Mesodermal cell (in vitro differentiated cells): Measurements from ENCODE around the gene MED13L.

Experiments
- H3K27ac ChIP-seq: 2 replicates; pipeline ENCODE4 v1.7.0; 2013; ENCODE audit warnings: mild to moderate bottlenecking, low read depth, low read length, moderate library complexity; ENCODE audit not compliant: severe bottlenecking
- H3K36me3 ChIP-seq: 2 replicates; pipeline ENCODE4 v1.7.1; 2013; ENCODE audit warnings: mild to moderate bottlenecking, low read length, moderate library complexity; ENCODE audit not compliant: control insufficient read depth, insufficient read depth
- H3K4me1 ChIP-seq: one replicate; pipeline ENCODE4 v1.7.1; 2013; ENCODE audit warnings: mild to moderate bottlenecking, low read length; ENCODE audit not compliant: insufficient read depth, control insufficient read depth, poor library complexity, severe bottlenecking
- H3K4me3 ChIP-seq: 2 replicates; pipeline ENCODE4 v1.7.0; 2013; ENCODE audit warnings: low read length, control low read depth, mild to moderate bottlenecking; ENCODE audit not compliant: insufficient read depth, poor library complexity, severe bottlenecking; ENCODE audit errors: extremely low read depth
- H3K9me3 ChIP-seq: 2 replicates; pipeline ENCODE4 v1.7.1; 2013; ENCODE audit warnings: mild to moderate bottlenecking, low read length, moderate library complexity; ENCODE audit not compliant: control insufficient read depth
- WGBS, 2 experiments: methylation state at CpG; one replicate each; pipeline ENCODE4 v1.1.5; 2013; ENCODE audit warnings: missing lambda C conversion rate in 2 of 2; ENCODE audit not compliant: insufficient coverage in 2 of 2; 5-methylcytosine and 5-hydroxymethylcytosine counted together

MED13L gene

DNA sequence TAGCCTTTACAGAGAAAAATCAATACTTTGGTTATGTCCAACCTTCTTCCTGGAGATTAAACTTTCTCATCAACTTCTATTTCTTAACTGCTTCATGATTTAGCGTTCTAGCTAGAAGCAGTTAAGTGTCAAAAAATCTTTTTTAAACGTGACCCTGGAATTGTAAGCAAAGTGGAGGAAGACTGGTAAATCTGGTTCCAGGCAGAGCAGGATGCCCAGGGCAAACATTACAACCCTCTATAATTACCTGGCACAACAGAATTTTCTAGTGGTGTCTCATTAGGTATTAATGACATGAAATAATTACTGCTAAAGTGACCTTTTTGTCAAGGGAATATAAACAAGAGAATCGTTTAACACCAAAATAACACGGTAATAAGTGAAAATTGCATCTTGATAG is 320.8 kb downstream of the MED13L start:
- Histone ChIP-seq H3K4me3 (no peak overlapping the region), H3K4me1 (no peaks in the 10 kb centered on the region), H3K9me3 (no peaks in the 10 kb centered on the region), H3K36me3 (peaks cover 29% of the 10 kb centered on the region), H3K27ac (no peak overlapping the region)
- 93 to 95% methylated on average over 2 of the region's 4 CpGs for WGBS, 2 experiments

DNA sequence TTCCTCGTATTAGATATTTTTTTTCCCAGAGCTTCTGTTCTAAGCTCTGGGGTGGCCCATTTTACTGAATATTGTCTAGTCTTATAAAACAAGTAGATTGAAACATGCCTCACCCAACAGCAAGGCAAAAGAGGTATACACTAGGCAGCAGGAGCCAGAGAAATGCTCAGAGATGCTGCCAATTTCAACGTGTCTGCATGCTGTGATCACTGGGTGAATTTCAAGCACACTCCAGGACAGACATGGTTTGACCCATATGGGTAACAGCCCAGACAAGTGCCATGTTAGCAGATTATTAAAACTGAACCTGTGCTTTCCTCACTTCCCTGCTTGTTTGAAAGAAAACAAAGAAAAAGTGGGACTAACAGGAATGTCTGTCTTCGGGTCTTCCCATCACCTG is 321.3 kb downstream of the MED13L start:
- no peaks in the 10 kb centered on the region for H3K4me1 ChIP-seq
- H3K27ac ChIP-seq, result no peak overlapping the region
- H3K4me3 ChIP-seq, result no peak overlapping the region
- peaks cover 25% of the 10 kb centered on the region for H3K36me3 ChIP-seq
- WGBS, 2 experiments, result 67 to 92% methylated on average over 1 to 2 of the region's 3 CpGs
- H3K9me3 ChIP-seq, result no peaks in the 10 kb centered on the region

DNA sequence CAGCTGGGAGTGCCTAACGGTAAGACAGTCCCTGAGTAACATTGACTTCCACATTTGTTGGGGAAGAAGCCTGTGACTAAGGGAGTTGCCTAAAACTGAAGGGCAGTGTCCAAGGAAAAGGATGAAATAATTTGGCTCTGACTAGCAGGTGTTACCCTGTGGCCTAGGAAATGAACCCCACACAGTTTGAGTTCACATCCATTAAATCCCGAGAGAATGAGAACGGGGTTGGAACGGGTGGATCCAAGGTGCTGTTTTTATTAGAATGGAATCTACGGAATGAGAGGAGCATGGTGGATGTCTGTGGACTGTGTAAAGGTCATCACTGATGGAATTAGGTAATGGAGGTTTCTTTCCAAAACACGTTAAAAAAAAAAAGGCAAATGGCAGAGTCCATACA is 324.0 kb downstream of the MED13L start:
- no peaks in the 10 kb centered on the region for H3K9me3 ChIP-seq
- no peak overlapping the region for H3K4me3 ChIP-seq
- H3K4me1 ChIP-seq, result no peaks in the 10 kb centered on the region
- peaks cover 9% of the 10 kb centered on the region for H3K36me3 ChIP-seq
- WGBS, 2 experiments, result 90 to 91% methylated on average over 2 to 5 of the region's 6 CpGs
- no peak overlapping the region for H3K27ac ChIP-seq

DNA sequence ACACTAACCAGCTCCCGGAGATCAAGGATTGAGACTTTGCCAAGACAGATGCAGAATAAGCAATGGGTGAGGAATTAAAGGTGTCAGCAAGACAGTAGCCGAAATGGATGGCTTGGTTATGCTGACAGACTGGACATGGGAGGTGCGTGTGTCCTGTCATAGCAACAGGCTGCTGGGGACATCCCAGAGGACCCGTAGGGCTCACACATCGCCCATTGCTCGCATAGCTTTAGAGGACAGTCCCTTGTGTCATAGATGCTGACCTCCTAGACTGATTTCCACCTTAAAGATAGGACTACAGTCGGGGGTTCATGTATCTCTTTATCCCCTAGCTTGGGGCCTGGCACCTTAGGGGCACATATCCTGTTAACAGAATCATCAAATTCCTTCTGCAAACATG is 324.5 kb downstream of the MED13L start:
- Histone ChIP-seq H3K27ac (no peak overlapping the region), H3K4me1 (no peaks in the 10 kb centered on the region), H3K36me3 (peaks cover 6% of the 10 kb centered on the region), H3K9me3 (no peaks in the 10 kb centered on the region), H3K4me3 (no peak overlapping the region)
- WGBS, 2 experiments, result 94 to 98% methylated on average over 7 of the region's 7 CpGs

DNA sequence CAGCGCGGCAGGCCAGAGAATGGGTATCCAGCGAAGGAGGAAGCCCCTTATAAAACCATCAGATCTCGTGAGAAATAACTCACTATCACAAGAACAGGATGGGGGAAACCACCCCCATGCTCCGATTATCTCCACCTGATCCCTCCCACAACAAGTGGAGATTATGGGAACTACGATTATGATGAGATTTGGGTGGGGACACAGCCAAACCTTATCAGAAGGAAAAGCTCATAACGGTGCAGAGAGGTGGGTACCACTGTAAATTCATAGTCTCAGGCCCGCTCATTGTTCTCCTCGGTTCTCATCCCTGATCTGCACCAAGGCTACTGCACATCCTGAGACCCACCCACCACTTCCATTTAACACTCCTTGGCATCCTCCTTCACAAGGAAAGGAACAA is 326.5 kb downstream of the MED13L start:
- Histone ChIP-seq H3K4me1 (no peaks in the 10 kb centered on the region), H3K36me3 (no peaks in the 10 kb centered on the region), H3K27ac (no peak overlapping the region), H3K4me3 (no peak overlapping the region), H3K9me3 (no peaks in the 10 kb centered on the region)
- 91 to 94% methylated on average over 6 to 7 of the region's 9 CpGs for WGBS, 2 experiments

DNA sequence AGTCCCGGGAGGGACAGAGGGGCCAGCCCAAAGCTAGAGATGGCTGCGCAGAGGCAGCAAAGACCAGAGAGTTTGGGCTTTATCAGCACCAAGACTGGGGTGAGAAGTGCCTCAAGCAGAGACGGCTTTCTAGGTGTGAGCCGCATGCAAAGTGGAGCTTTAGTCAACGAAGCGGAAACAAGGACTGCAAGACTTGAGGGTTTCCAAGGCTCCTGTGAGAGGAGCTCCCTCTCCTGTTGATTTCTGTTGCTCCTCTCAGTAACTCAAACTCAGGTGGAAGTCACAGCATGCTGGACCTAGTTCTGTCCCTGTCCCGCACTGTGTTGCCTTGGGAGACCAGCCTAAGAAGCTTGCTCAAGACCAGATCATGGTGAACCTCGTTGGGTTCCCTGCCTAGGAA is 327.8 kb downstream of the MED13L start:
- Histone ChIP-seq H3K9me3 (no peaks in the 10 kb centered on the region), H3K4me1 (no peaks in the 10 kb centered on the region), H3K36me3 (no peaks in the 10 kb centered on the region), H3K4me3 (no peak overlapping the region), H3K27ac (no peak overlapping the region)
- WGBS, 2 experiments, result 91 to 94% methylated on average over 6 to 7 of the region's 8 CpGs

DNA sequence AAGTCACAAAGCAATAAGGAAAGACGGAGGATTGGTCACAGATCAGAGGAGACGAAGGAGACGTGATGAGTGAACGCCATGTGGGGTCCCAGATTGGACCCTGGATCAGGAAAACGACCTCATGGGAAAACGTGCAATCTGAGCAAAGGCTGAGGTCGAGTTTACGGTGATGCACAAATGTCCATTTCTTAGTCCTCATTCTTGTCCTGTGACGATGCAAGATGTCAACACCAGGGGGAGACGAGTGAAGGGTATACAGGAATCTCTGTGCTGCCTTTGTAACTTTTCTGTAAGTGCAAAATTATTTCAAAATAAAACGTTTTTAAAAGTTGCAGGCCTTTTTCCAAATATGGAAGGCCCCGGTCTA is 329.8 kb downstream of the MED13L start:
- no peaks in the 10 kb centered on the region for H3K4me1 ChIP-seq
- 72 to 81% methylated on average over 9 to 12 of the region's 12 CpGs for WGBS, 2 experiments

DNA sequence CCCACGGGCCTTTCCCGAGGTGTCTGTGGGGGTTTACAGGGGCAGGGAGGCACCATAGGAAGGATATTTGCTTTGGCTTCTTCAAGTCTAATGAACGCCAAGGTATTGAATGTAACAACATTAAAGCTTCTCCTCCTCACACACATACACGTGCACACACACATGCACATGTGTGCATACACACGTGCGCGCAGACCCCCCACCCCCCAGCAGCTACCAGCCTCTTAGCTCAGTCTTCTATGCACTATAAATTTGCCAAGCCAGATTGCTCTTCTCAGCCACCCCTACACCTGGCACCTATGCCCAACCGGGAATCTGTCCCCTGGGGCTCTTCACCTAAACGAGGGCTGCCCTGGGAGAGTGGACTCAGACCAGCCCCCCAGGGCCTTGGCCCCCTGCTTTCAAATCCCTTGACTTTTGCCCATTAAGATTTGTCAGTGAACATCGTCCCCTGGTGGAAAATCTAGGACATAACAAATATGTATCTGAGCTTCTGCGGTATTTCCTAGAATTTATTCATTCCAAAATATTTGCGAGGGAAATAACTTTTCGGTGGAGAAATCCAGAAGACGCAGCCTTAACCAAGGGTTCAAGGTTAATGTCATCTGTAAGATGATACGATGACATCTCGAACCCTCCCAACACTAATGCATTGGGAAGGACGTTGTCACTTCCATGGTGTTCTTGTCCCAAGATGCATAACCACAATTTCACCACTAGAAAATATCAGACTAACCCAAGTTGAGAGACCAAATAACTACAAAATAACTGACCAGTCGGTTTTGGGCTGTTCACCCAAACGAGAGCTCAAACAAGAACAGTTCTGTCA is 330.4 kb downstream of the MED13L start:
- 80 to 83% methylated on average over 11 to 13 of the region's 19 CpGs for WGBS, 2 experiments
- no peaks in the 10 kb centered on the region for H3K9me3 ChIP-seq
- H3K4me3 ChIP-seq, result no peak overlapping the region
- no peak overlapping the region for H3K27ac ChIP-seq
- H3K36me3 ChIP-seq, result no peaks in the 10 kb centered on the region
- H3K4me1 ChIP-seq, result no peaks in the 10 kb centered on the region

More for the DNA sequence above, 329.8 kb downstream of the MED13L start:
- Histone ChIP-seq H3K27ac (no peak overlapping the region), H3K4me3 (no peak overlapping the region), H3K9me3 (no peaks in the 10 kb centered on the region), H3K36me3 (no peaks in the 10 kb centered on the region)

DNA sequence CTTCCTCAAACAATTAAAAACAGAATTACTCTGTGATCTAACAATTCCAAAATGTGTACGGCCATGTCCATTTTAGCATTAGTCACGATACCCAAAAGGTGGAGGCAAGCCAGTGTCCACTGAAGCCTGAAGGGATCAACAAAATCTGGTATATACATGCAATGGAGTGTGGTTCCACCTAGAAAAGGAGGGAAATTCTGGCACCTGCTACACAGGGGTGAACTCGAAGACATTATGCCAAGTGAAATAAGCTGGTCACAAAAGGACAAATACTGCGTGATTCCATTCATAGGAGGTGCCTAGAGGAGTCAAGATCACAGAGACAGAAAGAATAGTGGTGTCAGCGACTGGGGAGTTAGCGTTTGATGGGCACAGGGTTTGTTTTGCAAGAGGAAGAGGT is 331.4 kb downstream of the MED13L start:
- Histone ChIP-seq H3K27ac (no peak overlapping the region), H3K4me3 (no peak overlapping the region), H3K4me1 (no peaks in the 10 kb centered on the region), H3K36me3 (no peaks in the 10 kb centered on the region), H3K9me3 (no peaks in the 10 kb centered on the region)
- WGBS, 2 experiments, result 89 to 99% methylated on average over 6 of the region's 6 CpGs

DNA sequence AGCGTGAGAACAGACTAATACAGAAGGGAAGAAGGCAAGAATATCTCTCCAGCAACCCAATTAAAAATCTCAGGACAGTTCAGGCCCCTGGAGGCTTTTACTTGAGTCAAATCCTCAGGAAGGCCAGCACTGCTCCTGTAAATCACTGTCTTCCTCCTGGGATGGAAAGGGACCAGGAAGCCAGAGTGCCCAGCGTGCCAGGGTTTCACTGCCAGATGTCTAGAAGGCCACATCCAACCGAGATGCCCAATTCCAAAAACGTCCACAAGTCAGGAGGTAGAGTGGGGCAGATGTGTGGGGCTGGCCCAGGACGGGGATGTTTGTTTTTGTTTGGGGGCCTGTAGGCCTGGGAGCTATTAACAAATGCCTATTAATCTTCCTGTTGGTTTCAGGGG is 332.0 kb downstream of the MED13L start:
- H3K9me3 ChIP-seq, result no peaks in the 10 kb centered on the region
- no peak overlapping the region for H3K27ac ChIP-seq
- no peaks in the 10 kb centered on the region for H3K36me3 ChIP-seq
- H3K4me1 ChIP-seq, result no peaks in the 10 kb centered on the region
- H3K4me3 ChIP-seq, result no peak overlapping the region
- 81 to 90% methylated on average over 3 to 4 of the region's 5 CpGs for WGBS, 2 experiments

DNA sequence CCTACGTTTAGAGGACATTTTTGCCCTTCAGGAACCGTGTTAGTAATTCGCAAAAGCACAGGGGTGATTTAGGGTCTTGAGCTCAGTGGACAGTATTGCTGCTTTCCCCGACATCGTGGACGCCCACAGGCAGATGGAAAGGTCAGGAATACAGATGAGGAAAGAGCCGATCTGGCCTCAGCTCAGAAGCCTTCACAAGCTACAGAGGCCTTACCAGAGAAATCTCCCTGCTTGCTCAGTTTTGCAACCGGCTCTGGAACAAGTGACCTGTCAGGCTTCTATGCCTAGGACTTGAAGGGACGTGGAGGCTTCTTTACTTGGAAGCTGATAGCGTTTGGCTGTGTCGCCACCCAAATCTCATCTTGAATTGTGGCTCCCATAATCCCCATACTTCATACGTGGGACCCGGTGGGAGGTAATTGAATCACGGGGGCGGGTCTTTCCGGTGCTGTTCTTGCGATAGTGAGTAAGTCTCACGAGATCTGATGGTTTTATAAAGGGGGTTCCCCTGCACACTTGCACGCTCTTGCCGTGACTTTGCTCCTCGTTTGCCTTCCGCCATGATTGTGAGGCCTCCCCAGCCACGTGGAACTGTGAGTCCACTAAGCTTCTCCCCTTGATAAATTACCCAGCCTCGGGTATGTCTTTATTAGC is 332.5 kb downstream of the MED13L start:
- H3K4me1 ChIP-seq, result no peaks in the 10 kb centered on the region
- no peaks in the 10 kb centered on the region for H3K9me3 ChIP-seq
- no peak overlapping the region for H3K27ac ChIP-seq
- H3K36me3 ChIP-seq, result no peaks in the 10 kb centered on the region
- no peak overlapping the region for H3K4me3 ChIP-seq
- WGBS, 2 experiments, result 90 to 92% methylated on average over 22 to 23 of the region's 24 CpGs
